IMR-90 (cell line): ENCODE measurements around the gene NMS. TPM values are rescaled to one million over a fixed set of nuclear protein-coding genes. Genes with fewer than 3 reads are reported as not detected.

Experiments
- ATAC-seq: fragments of 200-7000 bp; cut with Tn5 transposase; 2 replicates; pipeline ENCODE4 v1.9.1; 2020; ENCODE audit warnings: low read depth, mild to moderate bottlenecking, moderate library complexity
- BruUV-seq: library from RNA; stranded (reverse); fragments of 400-500 nt; replicated peaks from 2 replicates; lab custom pipeline; 2021; lab: Mats Ljungman, UMichigan
- CTCF ChIA-PET: fragments of 300-600 bp; formaldehyde crosslinking; extraction: SDS; loops from one replicate; lab custom pipeline; 2021; ENCODE audit warnings: antibody characterized with exemption; lab: Yijun Ruan, JAX
- POLR2A ChIA-PET: fragments of 300-600 bp; sonication (Branson Sonifier 250); formaldehyde crosslinking; loops from one replicate; lab custom pipeline; 2022; ENCODE audit warnings: antibody characterized with exemption; ENCODE audit not compliant: unreplicated experiment; lab: Charles Lee
- DNase-seq: peaks from one replicate; pipeline ENCODE4 v3.0.0; 2013
- H2AFZ ChIP-seq: replicated peaks from 2 replicates; pipeline ENCODE3; 2013; ENCODE audit warnings: low read length, mild to moderate bottlenecking; ENCODE audit not compliant: poor library complexity
- H2AK5ac ChIP-seq: 2 replicates; pipeline ENCODE4 v1.6.1; 2013; ENCODE audit warnings: low read depth, low read length, inconsistent platforms
- H2AK9ac ChIP-seq: replicated peaks from 2 replicates; pipeline ENCODE3; 2013; ENCODE audit warnings: mild to moderate bottlenecking, low read depth, low read length, moderate library complexity; ENCODE audit not compliant: poor library complexity
- H2BK120ac ChIP-seq: 2 replicates; pipeline ENCODE4 v1.6.1; 2013; ENCODE audit warnings: low read depth, low read length, inconsistent platforms
- H2BK15ac ChIP-seq: 3 replicates; pipeline ENCODE4 v1.6.1; 2013; ENCODE audit warnings: low read depth, low read length, inconsistent platforms
- H2BK20ac ChIP-seq: 2 replicates; pipeline ENCODE4 v1.6.1; 2013; ENCODE audit warnings: low read depth, mild to moderate bottlenecking, inconsistent platforms, low read length, moderate library complexity
- H2BK5ac ChIP-seq: 2 replicates; pipeline ENCODE4 v1.6.1; 2013; ENCODE audit warnings: mild to moderate bottlenecking, low read depth, low read length, inconsistent platforms; ENCODE audit not compliant: poor library complexity, severe bottlenecking
- H3K14ac ChIP-seq: replicated peaks from 2 replicates; pipeline ENCODE4 v1.6.1; 2013; ENCODE audit warnings: low read depth, low read length, inconsistent platforms
- H3K18ac ChIP-seq: 2 replicates; pipeline ENCODE4 v1.6.1; 2013; ENCODE audit warnings: low read depth, low read length, control low read depth
- H3K23ac ChIP-seq: 2 replicates; pipeline ENCODE4 v1.6.1; 2013; ENCODE audit warnings: low read depth, low read length, inconsistent platforms
- H3K27ac ChIP-seq: 2 replicates; pipeline ENCODE4 v1.5.1; 2013; ENCODE audit warnings: mild to moderate bottlenecking, control low read depth, low read length; ENCODE audit not compliant: insufficient read depth
- H3K27me3 ChIP-seq: 2 replicates; pipeline ENCODE4 v1.6.1; 2013; ENCODE audit warnings: low read length; ENCODE audit not compliant: control insufficient read depth, insufficient read depth
- H3K36me3 ChIP-seq: 2 replicates; pipeline ENCODE4 v1.6.1; 2013; ENCODE audit warnings: low read length, mixed read lengths; ENCODE audit not compliant: control insufficient read depth, insufficient read depth
- H3K4ac ChIP-seq: 2 replicates; pipeline ENCODE4 v1.6.1; 2013; ENCODE audit warnings: low read depth, low read length, inconsistent platforms
- H3K4me1 ChIP-seq: 2 replicates; pipeline ENCODE4 v1.6.1; 2013; ENCODE audit warnings: low read length, mixed read lengths; ENCODE audit not compliant: control insufficient read depth, insufficient read depth
- H3K4me2 ChIP-seq: 2 replicates; pipeline ENCODE4 v1.6.1; 2013; ENCODE audit warnings: low read depth, mild to moderate bottlenecking, control low read depth, low read length, moderate library complexity
- H3K4me3 ChIP-seq: 2 replicates; pipeline ENCODE4 v1.5.1; 2013; ENCODE audit warnings: low read depth, mild to moderate bottlenecking, control low read depth, low read length, moderate library complexity; ENCODE audit not compliant: insufficient read depth
- H3K56ac ChIP-seq: 2 replicates; pipeline ENCODE4 v1.6.1; 2013; ENCODE audit warnings: low read length, inconsistent platforms; ENCODE audit not compliant: insufficient read depth; ENCODE audit errors: extremely low read depth
- H3K79me1 ChIP-seq, 2 experiments: 2 replicates each; pipeline ENCODE4 v1.6.1; 2013; ENCODE audit warnings: low read length in 2 of 2, inconsistent platforms in 1 of 2, low read depth in 1 of 2
- H3K9ac ChIP-seq: 2 replicates; pipeline ENCODE4 v1.6.1; 2013; ENCODE audit warnings: low read depth, low read length, control low read depth
- H3K9me1 ChIP-seq: 2 replicates; pipeline ENCODE4 v1.6.1; 2013; ENCODE audit warnings: low read length, inconsistent platforms; ENCODE audit not compliant: insufficient read depth
- H3K9me3 ChIP-seq: 2 replicates; pipeline ENCODE4 v1.6.1; 2013; ENCODE audit warnings: low read length; ENCODE audit not compliant: control insufficient read depth, insufficient read depth
- H4K20me1 ChIP-seq: 2 replicates; pipeline ENCODE4 v1.6.1; 2013; ENCODE audit warnings: low read length, inconsistent platforms; ENCODE audit not compliant: insufficient read depth
- H4K5ac ChIP-seq: 2 replicates; pipeline ENCODE4 v1.6.1; 2013; ENCODE audit warnings: mild to moderate bottlenecking, low read depth, low read length, control low read depth
- H4K8ac ChIP-seq, 2 experiments: 2 replicates each; pipeline ENCODE4 v1.6.1; 2013; ENCODE audit warnings: low read depth in 2 of 2, low read length in 2 of 2, control low read depth in 1 of 2, inconsistent platforms in 1 of 2
- H4K91ac ChIP-seq: 2 replicates; pipeline ENCODE4 v1.6.1; 2013; ENCODE audit warnings: low read depth, low read length, inconsistent platforms; ENCODE audit not compliant: insufficient read depth
- BHLHE40 ChIP-seq: fragments of 150-350 bp; IDR thresholded peaks from 2 replicates; pipeline ENCODE4 v1.6.1; 2016; ENCODE audit warnings: mild to moderate bottlenecking, low read depth, low read length
- CEBPB ChIP-seq: IDR thresholded peaks from 2 replicates; pipeline ENCODE4 v1.6.1; 2012; ENCODE audit warnings: low read depth, low read length, improper control_type of control experiment
- CHD1 ChIP-seq: IDR thresholded peaks from 2 replicates; pipeline ENCODE4 v1.6.1; 2012; ENCODE audit warnings: low read depth, low read length, improper control_type of control experiment
- CTCF ChIP-seq: conservative IDR thresholded peaks from 2 replicates; pipeline ENCODE4 v1.5.1; 2012; ENCODE audit warnings: mild to moderate bottlenecking, low read depth, low read length, improper control_type of control experiment
- ELK1 ChIP-seq: fragments of 150-350 bp; IDR thresholded peaks from 2 replicates; pipeline ENCODE4 v1.6.1; 2016; ENCODE audit warnings: low read depth, mild to moderate bottlenecking, low read length, moderate library complexity, borderline replicate concordance
- FOS ChIP-seq: fragments of 150-350 bp; IDR thresholded peaks from 2 replicates; pipeline ENCODE4 v1.6.1; 2016; ENCODE audit warnings: low read depth, low read length
- MAFK ChIP-seq: IDR thresholded peaks from 2 replicates; pipeline ENCODE4 v1.6.1; 2012; ENCODE audit warnings: low read depth, low read length, improper control_type of control experiment
- MAZ ChIP-seq: IDR thresholded peaks from 2 replicates; pipeline ENCODE4 v1.6.1; 2012; ENCODE audit warnings: low read depth, mild to moderate bottlenecking, low read length, improper control_type of control experiment, moderate library complexity, borderline replicate concordance
- MXI1 ChIP-seq: IDR thresholded peaks from 2 replicates; pipeline ENCODE4 v1.6.1; 2012; ENCODE audit warnings: low read depth, mild to moderate bottlenecking, low read length, moderate library complexity, borderline replicate concordance
- NFE2L2 ChIP-seq: fragments of 150-350 bp; IDR thresholded peaks from 2 replicates; pipeline ENCODE4 v1.6.1; 2016; ENCODE audit warnings: low read depth, mild to moderate bottlenecking, low read length
- POLR2A ChIP-seq: IDR thresholded peaks from 2 replicates; pipeline ENCODE4 v1.6.1; 2012; ENCODE audit warnings: mild to moderate bottlenecking, low read depth, low read length
- RAD21 ChIP-seq: IDR thresholded peaks from 2 replicates; pipeline ENCODE4 v1.6.1; 2012; ENCODE audit warnings: low read length, improper control_type of control experiment
- RCOR1 ChIP-seq: IDR thresholded peaks from 2 replicates; pipeline ENCODE4 v1.6.1; 2012; ENCODE audit warnings: mild to moderate bottlenecking, low read length, improper control_type of control experiment; ENCODE audit not compliant: insufficient replicate concordance
- RFX5 ChIP-seq: IDR thresholded peaks from 2 replicates; pipeline ENCODE4 v1.8.0; 2012; ENCODE audit warnings: low read depth, mild to moderate bottlenecking, low read length, moderate library complexity
- SMC3 ChIP-seq: fragments of 150-350 bp; IDR thresholded peaks from 2 replicates; pipeline ENCODE4 v1.6.1; 2016; ENCODE audit warnings: low read depth, mild to moderate bottlenecking, antibody characterized with exemption, low read length, moderate library complexity
- USF2 ChIP-seq: fragments of 150-350 bp; IDR thresholded peaks from 2 replicates; pipeline ENCODE4 v1.6.1; 2017; ENCODE audit warnings: mild to moderate bottlenecking, antibody characterized with exemption, low read length, low read depth
- WGBS, 2 experiments: methylation state at CpG; one replicate each; pipeline versions ENCODE4 v1.1.5 to v1.1.7; 2013; ENCODE audit warnings: missing lambda C conversion rate in 2 of 2; ENCODE audit not compliant: insufficient read length in 1 of 2; ENCODE audit errors: extremely low coverage in 2 of 2; 5-methylcytosine and 5-hydroxymethylcytosine counted together
- dilution Hi-C: fragments of 300-500 bp; cut with HindIII; formaldehyde crosslinking; loops from one replicate; pipeline ENCODE4 v1.14.3; 2018; ENCODE audit warnings: low sequenced_read_pairs; ENCODE audit not compliant: unreplicated experiment
- in situ Hi-C: fragments of 300-500 bp; cut with MboI; formaldehyde crosslinking; loops from 3 replicates; pipeline ENCODE4 v1.14.3; 2019; ENCODE audit warnings: low sequenced_read_pairs, inconsistent platforms, mixed read lengths
- intact Hi-C: fragments of 100-400 bp; cut with micrococcal nuclease; formaldehyde crosslinking; loops from 2 replicates; pipeline ENCODE4 v1.10.0; 2022
- polyA plus RNA-seq, 3 experiments: library from polyadenylated mRNA; depleted of rRNA; stranded (reverse); fragments of >200 nt; gene quantifications; 2 replicates each; pipeline ENCODE4 v1.2.3, GENCODE V29; 2012; ENCODE audit warnings: low replicate concordance in 1 of 3
- total RNA-seq: library from RNA; depleted of rRNA; stranded (reverse); fragments of >200 nt; gene quantifications from 2 replicates; pipeline ENCODE4 v1.2.3, GENCODE V29; 2012

Gene NMS
- total and polyA plus RNA-seq, 2 of the 4 experiments (the other 2 are of a cell fraction) = not detected

- CTCF ChIA-PET = interaction anchor here (0.6 kb wide), 1 partner anchor 837 kb away, joined by 3 read pairs; no protein-coding TSS in a partner anchor
Measured at GRCh38 chr2:100425107-100425506, 45.2 kb upstream of the NMS start.

More at GRCh38 chr2:100425107-100425506, 45.2 kb upstream of the NMS start:
- Histone ChIP-seq H2BK120ac (no peak overlapping the region), H3K14ac (no peak overlapping the region), H3K9me1 (no peaks in the 10 kb centered on the region), H2AK5ac (no peak overlapping the region), H3K9me3 (no peaks in the 10 kb centered on the region), H3K79me1 (no peaks in the 10 kb centered on the region), H3K56ac (no peak overlapping the region), H2BK20ac (no peak overlapping the region), H3K27ac (no peak overlapping the region), H4K20me1 (no peaks in the 10 kb centered on the region), H2AK9ac (no peak overlapping the region), H3K18ac (no peak overlapping the region), H4K91ac (no peak overlapping the region), H3K23ac (no peak overlapping the region), H3K9ac (no peak overlapping the region), H3K4me2 (no peak overlapping the region), H3K36me3 (no peaks in the 10 kb centered on the region), H2BK15ac (no peak overlapping the region), H3K27me3 (peaks cover 22% of the 10 kb centered on the region), H3K4ac (no peak overlapping the region), H3K4me1 (no peaks in the 10 kb centered on the region), H2AFZ (no peak overlapping the region), H4K8ac (no peak overlapping the region), H2BK5ac (no peak overlapping the region), H3K4me3 (no peak overlapping the region), H4K5ac (no peak overlapping the region)
- no peak for ATAC-seq
- TF ChIP-seq MAZ (no peak), CHD1 (no peak), RFX5 (no peak), SMC3 (no peak), FOS (no peak), POLR2A (no peak), ELK1 (no peak), RCOR1 (no peak), MAFK (no peak), MXI1 (no peak), CEBPB (no peak), NFE2L2 (no peak), USF2 (no peak), BHLHE40 (no peak), RAD21 (no peak), CTCF (no peak)
- BruUV-seq = no TSS peak
- POLR2A ChIA-PET = no interaction called here
- no peak for DNase-seq
- intact Hi-C loops (loop anchor here (10.0 kb wide), 1 partner anchor 560 kb away; no protein-coding TSS in a partner anchor), in situ Hi-C loops (no loop called here), dilution Hi-C loops (no loop called here)
- 36% methylated on average over 4 of the region's 4 CpGs; no CpG with 5 or more reads in 1 of the 2 experiments for WGBS, 2 experiments
